A172 (cell line): ENCODE measurements around the gene KCNQ2. TPM values are rescaled to one million over a fixed set of nuclear protein-coding genes. Genes with fewer than 3 reads are reported as not detected.

Experiments used
- DNase-seq: peaks from one replicate; pipeline ENCODE4 v3.0.0-alpha.2; 2015; ENCODE audit warnings: low spot score
- total RNA-seq: library from RNA; depleted of rRNA; stranded (reverse); fragments of >200 nt; shearing (Covaris generic); gene quantifications from 2 replicates; pipeline ENCODE4 v1.2.3, GENCODE V29; 2014

Gene KCNQ2
- total RNA-seq, 1 experiment from 2014 or later = 0.36 TPM

DNA sequence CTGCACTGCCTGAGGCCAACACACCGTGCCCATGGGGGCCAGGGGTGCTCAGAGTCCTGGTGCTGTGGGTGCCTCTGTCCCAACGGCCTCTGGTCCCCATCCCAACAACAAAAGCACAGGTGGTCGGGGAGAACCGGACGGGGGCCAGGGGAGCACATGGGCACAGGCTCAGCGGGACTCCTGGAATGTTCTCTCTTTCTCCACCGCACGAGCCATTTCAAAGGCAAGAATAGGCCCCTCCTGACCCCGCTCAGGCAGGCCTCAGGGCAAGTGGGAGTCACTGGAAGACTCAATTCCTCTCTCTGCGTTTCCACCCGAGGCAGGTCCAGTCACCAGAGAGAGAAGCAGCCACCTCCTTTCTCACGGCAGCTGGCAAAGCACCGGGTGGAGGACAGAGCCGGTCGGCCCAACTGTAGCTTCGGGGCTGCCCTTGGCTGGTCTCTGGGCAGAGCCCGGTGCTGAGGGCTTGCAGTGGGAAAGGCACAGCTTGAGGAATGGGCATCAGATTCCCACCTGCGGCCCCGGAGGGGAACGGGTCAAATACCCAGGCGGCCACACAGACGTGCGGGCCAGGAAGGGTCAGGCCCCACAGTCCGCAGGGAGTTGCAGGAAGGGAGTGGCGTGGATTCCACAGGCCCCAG is 55.2 kb downstream of the KCNQ2 start:
- no peak for DNase-seq

DNA sequence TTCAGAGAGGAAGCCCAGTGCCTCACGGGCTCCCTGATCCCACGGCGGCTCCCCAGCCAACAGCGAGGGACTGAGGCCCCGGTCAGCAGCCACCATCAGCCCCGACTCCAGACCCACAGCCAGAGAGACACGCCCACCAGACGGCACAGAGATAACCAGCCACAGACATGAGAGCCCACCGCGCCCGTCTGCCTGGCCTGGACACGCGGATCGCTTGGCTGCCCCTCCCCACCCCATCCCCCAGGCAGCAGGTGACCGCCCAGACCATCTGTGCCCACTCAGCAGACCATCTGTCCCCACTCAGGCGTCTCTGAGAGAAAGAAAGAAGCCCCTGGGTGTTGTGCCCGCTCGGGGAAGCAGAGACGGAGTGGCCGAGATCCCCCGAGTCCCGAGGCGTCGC is 55.8 kb downstream of the KCNQ2 start:
- no peak for DNase-seq

DNA sequence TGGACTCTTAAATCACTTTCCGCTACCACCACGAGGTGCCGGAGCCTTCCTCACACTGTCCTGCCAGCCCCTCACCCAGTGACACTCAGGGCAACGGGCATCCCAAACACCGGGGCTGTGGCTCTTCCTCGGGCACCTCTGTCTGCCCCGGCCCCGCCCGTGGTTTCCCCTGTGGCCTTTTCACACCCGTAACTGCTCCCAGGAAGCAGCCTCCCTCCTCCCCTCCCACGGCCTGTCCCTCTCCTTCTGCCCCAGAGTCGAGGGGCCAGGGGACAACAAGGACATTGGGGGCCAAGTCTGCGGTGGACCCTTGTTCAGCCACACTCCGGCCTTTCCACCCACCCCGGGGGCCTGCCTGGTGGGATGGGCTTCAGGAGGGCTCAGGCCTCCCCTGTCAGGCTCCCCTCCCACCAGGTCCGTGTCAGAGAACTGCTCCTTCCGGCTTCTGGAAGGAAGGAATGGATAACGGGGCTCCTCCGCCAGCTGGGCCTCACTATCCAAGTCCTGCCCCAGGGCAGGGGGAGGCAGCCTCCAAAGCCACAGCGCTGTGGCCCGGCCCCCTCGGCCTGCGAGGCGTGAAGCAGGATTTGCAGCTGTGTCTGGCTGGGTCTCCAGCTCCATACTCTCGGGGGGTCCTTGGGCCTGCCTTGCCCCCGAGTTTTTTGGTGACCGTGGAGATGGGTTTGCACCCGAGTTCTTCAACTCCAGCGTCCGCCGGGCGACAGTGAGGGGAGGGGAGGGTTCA is 56.6 kb downstream of the KCNQ2 start:
- DNase-seq = no peak

DNA sequence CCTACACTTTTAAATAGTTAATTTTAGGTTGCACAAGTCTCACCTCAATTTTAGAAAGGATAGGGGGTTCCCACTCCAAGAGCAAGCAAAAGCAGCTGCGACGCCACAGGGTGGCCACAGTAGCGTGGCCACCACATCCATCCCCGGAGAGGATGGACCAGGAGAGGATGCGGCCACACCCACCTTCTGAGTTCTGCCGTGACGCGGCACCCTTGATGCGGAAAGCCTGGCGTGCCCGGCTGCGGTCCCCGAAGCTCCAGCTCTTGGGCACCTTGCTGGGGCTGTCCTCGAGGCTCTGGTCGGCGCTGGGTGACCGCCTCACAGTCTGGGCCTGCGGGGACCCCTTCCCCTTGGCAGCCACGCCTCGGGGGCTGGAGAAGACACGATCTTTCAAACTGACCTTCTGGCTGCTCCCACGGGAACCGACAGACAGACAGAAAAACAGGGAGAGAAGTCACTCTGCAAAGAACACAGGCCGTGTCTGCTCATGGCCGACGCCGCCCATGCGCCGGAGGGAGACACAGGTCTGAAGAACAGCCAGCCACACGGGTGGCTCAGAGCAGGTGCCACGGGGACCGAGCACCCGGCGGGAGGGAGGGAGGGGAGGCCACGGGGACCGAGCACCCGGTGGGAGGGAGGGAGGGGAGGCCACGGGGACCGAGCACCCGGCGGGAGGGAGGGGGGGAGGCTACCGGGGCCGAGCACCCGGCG is 57.6 kb downstream of the KCNQ2 start:
- DNase-seq = no peak

DNA sequence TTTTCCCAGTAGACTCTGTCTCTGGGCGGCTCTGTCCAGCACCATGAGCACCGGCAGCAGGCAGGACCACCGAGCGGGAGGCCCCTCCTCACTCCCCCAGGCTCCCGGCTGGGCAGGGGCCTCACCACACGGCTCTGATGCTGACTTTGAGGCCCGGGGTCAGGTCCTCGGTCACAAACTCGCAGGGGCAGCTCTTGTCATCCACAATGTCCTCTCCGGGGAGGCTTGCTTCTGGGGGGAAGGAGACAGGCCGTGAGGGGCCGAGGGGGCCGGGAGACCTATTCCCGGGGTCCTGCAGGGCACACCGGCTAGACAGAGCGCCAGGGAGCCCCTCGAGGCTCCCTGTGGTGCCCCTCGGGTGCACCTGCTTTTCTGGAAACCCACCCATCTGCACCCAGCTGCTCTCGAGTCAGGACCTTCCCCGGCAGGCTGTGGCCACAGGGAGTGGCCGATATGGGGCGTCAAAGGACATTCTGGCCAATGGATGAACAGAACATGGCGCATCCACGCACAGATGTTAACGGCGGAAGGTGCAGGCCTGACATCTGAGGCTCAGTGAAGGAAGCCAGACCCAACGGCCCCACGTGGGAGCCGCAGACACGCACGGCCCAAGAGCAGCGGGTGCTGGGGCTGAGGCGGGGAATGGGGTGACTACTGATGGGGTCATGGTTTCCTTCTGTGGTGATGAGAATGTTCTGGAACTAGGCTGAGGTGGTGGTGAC is 58.3 kb downstream of the KCNQ2 start:
- no peak for DNase-seq

DNA sequence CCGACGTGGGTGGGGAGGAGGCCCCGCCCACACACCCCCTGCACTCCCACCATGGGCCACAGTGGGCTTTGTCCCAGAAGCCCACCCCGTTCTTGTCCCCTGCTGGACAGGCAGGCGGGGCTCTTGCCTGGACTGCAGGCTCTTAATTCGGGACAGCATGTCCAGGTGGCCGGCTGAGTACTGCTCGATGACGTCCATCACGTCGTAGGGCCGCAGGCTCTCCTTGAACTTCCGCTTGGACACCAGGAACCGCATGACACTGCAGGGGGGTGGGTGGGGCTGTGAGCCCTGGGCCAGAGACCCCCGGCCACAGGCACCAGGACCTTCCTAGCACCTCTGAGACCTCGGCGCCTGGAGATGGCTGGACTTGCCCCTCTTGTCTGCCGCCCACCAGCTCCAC is 59.1 kb downstream of the KCNQ2 start:
- DNase-seq = no peak

DNA sequence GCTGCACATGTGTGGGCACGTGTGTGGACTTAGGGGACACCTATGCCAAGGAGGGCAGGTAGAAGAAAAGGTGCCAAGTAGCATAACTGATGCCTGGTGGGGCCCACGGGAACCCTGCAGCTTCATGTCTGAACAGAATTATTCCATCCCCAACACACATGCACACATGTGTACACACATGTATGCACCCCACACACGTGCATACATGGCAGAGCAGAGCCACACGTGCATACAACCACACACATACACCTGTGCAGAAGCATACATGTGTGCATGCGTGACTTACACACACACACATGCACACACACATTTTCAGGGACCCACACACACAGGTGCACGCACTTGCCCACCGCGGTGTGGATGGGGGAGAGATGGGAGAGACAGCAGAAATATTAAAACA is 59.6 kb downstream of the KCNQ2 start:
- no peak for DNase-seq

DNA sequence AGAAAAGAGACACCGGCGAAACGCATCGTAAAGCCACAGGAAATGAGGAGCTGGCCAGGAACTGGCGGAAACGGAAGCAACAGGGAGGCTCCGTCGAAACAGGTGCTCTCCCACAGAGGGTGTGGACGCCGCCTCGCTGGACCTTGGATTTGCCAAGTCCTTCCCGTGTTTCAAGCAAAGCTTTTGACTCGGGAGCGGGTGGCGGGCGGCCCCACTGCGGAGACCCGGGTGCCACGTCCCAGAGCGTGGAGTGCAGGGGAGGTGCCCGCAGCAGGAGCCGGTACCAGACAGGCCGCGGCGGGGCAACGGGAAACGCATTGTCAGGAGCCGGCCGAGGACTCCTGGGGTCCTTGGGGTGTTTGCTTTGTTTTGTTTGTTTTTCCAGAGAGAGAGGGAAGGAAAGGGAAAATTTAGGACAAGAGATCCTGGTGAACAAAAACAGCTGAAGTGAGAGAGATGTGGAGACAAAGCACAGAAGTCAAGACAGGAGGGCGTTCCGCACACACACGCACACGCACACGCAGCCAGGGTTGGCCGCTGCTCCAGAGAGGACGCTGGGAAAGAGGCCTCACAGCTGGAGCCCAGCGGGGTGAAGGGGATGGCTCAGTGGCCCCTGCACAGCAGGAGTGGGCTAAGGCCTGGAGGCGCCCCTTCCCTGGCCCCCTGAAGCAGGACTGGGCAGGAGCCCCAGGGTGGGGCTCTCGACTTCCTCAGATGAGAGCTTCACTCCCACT is 60.4 kb downstream of the KCNQ2 start:
- no peak for DNase-seq

DNA sequence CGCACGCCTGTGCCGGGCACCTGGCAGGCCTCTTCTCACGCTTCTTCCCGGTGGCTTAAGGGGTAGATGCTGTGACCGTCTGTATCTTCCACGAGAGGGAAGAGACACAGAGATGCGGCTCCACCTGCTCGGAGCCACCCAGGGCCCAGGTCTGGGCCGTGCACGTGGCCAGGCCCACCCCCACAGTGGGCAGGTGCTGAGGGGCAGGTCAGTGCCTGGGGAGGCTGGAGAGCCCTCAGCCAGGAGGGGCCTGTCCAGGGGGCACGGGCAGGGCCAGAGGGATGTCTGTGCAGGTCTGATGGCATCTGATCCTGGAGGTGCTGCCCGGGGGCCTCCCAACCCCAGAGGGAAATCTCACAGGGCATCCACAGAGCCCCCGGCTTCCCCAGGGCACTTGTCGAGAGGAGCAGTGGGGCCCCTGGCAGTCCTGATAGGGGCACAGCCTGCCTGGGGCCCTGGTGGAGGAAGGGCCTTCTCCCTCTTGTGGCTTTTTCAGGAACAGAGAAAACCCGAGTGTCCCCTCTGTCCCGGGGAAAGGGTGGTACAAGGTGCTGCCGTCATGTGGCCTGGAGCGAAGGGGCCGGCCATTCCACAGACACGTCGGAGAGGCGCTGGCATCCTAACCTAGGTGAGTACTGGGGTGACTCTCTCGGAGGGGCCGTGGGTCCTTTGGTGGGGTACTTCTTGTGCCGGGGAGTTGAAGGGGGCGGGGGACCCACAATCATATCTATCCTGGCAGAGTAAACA is 61.1 kb downstream of the KCNQ2 start:
- no peak for DNase-seq

DNA sequence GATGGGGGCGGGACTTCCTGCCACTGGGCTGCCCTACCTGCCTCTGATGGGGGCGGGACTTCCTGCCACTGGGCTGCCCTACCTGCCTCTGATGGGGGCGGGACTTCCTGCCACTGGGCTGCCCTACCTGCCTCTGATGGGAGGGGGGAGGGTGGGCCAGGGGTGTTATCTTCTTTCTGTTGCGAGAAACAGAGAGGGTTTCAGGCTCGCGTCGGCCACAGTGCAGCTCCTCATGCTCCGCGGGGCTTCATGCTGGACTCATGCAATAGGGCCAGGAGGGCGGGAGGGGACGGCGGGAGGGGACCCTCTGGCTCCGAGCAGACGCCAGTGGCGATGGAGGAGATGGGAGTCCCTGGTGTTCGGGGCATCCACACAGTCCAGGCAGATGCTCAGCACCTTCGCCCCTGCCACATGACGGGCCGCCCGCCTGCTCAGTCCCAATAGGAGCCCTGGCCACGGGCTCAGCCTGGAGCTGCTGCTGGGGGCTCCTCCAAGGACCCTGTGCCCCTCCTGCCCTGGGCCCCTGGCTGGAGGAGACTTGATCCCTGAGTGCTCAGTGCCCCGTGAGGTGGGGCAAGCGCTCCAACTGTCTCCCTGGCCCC is 62.5 kb downstream of the KCNQ2 start:
- no peak for DNase-seq

DNA sequence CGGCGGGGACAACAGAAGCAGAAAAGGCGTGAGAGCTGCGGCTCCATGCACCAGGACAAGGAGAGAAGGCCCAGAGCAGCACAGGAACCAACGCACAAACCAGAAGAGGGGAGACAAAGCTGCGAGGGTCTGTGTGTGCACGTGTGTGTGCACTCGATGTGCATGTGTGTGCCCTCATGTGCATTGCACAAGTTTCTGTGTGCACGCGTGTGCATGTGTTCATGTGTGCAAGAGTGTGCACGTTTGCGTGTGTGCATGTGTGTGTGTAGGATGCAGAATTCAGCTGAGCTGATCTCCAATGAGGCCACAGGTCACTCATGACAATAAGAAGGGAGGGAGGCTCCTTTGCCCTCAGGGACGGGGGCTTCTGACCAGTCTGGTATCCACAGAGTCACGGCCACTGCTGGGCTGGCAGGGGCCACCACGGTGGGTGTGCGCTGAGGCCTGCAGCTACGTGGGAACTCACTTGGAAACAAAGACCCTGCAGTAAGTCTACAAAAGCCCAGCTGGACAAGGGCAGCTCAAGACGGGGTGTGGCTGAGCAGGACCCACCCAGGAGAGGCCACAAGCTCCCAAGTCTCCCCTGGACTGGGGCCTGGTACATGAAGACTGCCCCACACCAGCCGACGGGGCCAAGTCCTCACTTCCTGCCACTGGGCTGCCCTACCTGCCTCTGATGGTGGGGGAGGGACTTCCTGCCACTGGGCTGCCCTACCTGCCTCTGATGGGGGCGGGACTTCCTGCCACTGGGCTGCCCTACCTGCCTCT is 63.2 kb downstream of the KCNQ2 start:
- DNase-seq = no peak

DNA sequence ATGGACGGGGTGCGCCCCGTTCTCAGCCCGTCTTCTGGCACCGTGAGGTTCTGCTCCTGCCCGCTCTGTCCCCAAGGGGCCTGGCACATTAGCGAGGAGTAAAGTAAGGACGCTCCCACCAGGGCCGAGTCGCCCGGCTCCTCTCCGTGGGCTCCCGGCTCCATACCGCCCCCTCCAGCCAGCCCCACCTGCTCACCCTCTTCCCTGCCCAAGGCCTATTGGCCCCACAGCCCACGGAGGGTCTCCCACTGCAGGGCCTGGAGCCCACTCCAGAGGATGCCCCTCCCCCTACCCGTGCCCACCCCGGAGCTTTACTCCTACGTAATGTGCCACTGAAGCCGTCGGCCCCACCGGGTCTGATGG is 63.8 kb downstream of the KCNQ2 start:
- no peak for DNase-seq

DNA sequence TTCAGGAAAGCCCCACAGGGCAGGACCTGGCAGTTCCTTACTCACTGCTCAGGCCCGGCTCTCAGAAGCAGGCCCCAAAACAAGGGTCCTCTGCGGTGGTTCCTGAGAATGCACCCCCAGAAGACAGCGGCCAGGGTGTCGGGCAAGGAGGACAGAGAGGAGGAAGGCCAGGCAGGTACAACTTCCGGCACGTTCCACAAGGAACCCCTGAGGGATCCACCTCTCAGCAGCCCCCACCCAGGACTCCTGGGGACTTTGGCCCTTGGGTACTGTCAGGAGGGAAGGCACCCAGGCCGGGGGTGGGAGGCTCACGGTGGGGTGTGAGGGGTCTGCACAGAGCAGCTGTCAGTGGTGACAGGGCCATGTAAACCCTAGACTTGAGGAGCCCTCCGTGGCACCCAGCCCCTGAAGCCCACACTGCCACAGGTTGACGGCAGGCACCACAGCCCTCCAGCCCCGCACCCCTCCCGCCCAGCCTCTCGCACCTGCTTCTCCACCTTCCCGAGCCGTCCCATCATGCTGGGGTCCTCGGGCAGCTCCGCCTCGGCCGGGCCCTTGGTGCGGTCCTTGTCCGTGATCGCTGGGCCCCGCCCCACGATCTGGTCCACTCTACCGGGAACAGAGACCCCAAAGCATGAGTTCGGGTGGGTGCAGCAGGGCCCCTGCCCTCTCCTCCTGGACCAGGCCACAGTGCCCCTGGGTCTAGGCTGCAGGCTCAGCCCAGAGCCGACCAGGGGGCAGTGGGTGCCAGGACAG is 64.3 kb downstream of the KCNQ2 start:
- no peak for DNase-seq

DNA sequence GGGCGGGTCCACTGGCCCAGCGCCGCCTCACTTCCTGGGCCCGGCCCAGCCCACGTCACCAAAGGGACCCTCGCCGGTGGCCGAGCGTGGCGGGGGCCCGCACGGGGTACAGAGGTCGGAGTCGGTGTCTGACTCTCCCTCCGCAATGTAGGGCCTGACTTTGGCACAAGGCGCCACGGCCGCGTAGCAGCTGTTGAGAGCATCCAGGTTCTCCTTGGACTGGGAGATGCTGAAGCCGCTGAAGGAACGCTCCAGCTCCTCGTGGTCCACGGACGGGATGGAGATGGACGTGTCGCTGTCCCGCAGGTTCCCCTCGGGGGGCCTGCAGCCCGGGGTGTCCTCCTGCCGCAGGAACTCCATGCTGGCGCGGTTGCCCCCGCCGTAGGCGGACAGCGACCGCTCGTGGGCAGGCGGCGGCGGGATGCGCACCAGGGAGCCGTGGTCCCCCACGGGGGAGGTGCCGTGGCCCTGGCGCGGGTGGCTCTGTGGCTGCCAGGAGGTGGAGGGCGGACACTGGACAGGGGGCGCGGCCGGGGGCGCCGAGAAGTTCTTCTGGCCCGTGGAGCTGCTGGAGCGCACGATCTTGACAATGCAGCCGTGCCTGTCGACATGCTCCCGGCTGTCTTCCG is 65.7 kb downstream of the KCNQ2 start:
- no peak for DNase-seq

DNA sequence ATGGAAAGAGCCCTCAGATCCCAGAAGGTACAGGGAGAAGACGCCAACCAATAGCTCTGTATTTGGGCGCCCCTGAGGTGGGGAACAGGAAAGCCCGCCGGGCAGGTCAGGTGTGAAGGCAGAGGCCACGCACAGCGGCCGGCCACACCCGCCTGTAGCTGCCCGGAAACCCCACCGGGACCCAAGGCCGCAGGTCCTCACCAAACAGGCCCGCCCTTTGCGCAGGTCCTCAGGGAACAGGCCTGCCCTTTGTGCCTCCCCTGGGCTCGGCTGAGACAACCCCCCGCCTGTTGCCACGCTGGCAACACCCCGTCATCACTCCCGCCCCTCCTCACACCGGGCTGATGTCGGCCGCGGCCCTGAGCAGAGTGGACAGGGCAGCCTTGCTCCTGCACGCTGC is 66.4 kb downstream of the KCNQ2 start:
- DNase-seq = no peak

DNA sequence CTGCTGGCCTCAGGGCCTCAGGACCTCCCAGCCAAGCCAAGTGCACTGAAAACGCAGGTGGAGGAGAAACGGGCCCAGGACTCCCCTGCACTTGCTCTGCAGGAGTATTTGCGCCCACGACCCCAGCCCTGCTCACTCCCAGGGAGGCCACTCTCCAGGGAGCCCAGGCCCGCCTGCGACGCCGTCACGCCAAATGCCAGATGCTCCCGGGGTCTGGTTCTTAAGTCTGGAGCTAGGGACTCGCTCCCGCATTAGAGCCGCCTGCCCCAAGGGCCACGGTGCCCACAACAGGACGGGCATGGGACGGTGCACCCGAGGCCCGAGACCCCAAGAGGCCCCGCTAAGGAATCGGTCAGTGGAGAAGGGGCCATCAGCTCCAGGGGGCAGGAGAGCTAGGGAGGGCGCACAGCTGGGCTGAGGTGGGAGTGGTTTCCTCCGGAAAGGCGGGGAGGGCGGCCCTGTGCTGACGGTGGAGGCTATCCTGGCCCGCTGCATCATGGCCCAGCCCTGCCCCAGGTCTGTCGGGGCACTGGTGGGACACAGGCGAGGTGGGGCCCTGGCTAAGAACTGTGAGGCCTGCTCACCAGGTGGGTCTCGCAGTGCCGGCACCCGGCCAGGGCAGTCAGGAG is 67.2 kb downstream of the KCNQ2 start:
- no peak for DNase-seq

DNA sequence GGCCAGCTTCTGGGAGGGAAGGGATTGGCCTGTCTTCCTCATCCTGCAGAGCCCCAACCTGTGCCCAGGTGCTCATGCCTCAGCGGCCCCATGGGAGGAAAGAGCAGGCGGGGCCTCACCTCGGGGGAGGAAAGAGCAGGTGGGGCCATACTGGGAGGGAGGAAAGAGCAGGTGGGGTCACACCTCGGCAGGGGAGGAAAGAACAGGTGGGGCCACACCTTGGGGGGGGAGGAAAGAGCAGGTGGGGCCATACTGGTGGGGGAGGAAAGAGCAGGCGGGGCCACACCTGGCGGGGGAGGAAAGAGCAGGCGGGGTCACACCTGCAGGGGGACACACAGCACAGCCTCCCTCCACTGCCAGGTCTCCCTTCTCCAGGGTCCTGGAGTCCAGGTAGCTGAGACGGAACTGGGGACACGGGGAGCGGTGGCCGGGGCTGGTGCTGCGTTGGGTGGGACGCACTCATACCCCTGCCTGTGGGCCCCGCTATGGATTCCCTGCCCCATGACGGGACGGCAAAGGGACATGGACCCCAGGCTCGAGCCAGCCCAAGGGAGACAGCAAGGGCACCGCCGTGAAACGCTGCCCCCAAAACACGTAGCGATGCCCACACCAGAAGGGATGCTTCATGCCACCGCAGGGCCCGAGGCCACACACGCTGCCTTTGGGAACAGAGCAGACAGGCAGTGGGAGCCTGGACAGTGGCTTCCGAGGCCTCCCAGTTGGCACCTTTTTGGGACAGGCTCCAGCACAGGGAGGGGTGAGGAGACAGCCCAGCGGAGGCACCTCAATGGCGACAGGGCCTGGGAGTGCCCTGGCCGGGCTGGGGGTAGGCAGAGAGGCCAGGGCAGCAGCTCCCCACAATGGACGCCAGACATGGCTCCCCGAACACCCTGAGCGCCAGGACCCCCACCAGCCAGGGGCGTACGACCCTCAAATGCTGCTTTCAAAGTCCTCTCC is 68.0 kb downstream of the KCNQ2 start:
- no peak for DNase-seq
